ENCODE data around the gene PURA. TPM values are rescaled to one million over a fixed set of nuclear protein-coding genes. Genes with fewer than 3 reads are reported as not detected.

Gene PURA
- total and polyA plus RNA-seq, 2 of the 13 experiments (the other 11 are each of a cell fraction or from before 2014, with no cell fraction given), result 2.0 to 5.0 TPM

DNA sequence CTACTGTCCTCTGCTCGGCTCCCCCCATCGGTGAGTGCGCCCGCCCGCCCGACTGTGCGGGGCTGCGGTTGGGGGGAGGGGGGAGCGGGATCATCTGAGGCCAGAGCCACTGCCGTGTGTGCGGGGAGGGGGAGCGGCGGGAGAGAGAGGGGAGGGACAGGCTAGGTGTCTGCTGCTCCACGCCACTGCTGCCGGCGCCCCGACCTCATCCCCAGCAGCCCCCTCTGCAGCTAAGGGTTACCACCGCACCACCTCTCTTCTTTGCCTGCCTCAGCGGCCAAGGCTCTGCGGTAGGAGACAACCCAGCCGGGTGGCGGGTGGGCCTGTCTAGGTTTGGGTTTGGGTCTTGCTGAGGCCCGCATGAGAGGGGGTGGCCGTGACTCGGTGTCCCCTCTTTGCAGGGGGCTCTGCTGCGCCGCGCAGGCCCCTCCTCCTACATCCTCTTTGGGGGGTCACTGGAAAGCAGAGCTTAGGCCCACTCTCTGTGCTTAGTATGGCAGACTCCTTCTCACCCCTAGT is 670 bp upstream of the PURA start (continued):
- TF ChIP-seq, protein P1, sequence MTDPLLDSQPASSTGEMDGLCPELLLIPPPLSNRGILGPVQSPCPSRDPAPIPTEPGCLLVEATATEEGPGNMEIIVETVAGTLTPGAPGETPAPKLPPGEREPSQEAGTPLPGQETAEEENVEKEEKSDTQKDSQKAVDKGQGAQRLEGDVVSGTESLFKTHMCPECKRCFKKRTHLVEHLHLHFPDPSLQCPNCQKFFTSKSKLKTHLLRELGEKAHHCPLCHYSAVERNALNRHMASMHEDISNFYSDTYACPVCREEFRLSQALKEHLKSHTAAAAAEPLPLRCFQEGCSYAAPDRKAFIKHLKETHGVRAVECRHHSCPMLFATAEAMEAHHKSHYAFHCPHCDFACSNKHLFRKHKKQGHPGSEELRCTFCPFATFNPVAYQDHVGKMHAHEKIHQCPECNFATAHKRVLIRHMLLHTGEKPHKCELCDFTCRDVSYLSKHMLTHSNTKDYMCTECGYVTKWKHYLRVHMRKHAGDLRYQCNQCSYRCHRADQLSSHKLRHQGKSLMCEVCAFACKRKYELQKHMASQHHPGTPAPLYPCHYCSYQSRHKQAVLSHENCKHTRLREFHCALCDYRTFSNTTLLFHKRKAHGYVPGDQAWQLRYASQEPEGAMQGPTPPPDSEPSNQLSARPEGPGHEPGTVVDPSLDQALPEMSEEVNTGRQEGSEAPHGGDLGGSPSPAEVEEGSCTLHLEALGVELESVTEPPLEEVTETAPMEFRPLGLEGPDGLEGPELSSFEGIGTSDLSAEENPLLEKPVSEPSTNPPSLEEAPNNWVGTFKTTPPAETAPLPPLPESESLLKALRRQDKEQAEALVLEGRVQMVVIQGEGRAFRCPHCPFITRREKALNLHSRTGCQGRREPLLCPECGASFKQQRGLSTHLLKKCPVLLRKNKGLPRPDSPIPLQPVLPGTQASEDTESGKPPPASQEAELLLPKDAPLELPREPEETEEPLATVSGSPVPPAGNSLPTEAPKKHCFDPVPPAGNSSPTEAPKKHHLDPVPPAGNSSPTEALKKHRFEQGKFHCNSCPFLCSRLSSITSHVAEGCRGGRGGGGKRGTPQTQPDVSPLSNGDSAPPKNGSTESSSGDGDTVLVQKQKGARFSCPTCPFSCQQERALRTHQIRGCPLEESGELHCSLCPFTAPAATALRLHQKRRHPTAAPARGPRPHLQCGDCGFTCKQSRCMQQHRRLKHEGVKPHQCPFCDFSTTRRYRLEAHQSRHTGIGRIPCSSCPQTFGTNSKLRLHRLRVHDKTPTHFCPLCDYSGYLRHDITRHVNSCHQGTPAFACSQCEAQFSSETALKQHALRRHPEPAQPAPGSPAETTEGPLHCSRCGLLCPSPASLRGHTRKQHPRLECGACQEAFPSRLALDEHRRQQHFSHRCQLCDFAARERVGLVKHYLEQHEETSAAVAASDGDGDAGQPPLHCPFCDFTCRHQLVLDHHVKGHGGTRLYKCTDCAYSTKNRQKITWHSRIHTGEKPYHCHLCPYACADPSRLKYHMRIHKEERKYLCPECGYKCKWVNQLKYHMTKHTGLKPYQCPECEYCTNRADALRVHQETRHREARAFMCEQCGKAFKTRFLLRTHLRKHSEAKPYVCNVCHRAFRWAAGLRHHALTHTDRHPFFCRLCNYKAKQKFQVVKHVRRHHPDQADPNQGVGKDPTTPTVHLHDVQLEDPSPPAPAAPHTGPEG (CRISPR knock-in tag; IDR thresholded peaks at IDR 0.05), result peak; percentile 98

DNA sequence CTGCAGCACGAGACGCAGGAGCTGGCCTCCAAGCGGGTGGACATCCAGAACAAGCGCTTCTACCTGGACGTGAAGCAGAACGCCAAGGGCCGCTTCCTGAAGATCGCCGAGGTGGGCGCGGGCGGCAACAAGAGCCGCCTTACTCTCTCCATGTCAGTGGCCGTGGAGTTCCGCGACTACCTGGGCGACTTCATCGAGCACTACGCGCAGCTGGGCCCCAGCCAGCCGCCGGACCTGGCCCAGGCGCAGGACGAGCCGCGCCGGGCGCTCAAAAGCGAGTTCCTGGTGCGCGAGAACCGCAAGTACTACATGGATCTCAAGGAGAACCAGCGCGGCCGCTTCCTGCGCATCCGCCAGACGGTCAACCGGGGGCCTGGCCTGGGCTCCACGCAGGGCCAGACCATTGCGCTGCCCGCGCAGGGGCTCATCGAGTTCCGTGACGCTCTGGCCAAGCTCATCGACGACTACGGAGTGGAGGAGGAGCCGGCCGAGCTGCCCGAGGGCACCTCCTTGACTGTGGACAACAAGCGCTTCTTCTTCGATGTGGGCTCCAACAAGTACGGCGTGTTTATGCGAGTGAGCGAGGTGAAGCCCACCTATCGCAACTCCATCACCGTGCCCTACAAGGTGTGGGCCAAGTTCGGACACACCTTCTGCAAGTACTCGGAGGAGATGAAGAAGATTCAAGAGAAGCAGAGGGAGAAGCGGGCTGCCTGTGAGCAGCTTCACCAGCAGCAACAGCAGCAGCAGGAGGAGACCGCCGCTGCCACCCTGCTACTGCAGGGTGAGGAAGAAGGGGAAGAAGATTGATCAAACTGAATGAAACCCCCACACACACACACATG is 654 bp downstream of the PURA start:
- peak overlapping the region; percentile 86 for H3K9ac ChIP-seq (ENCODE audit: insufficient read depth, low read depth, low read length)
- BruUV-seq (replicated peaks), result no TSS peak
- H4K20me1 ChIP-seq (ENCODE audit: insufficient read depth, low read length), result peaks cover 28% of the 10 kb centered on the region
- H3K4me3 ChIP-seq (replicated peaks in 1 of 3; ENCODE audit: insufficient read depth in 1 of 3, low read depth in 2 of 3, low read length in 3 of 3), result peak overlapping the region; percentile 86 to 92 (median 89)
- peak overlapping the region; percentile 93 for H3K4me2 ChIP-seq (ENCODE audit: low read depth, low read length)
- peaks cover 79% of the 10 kb centered on the region for H3K79me2 ChIP-seq (ENCODE audit: insufficient read depth, low read length)
- WGBS (ENCODE audit: low lambda C conversion rate), result 7% methylated on average over 5 of the region's 65 CpGs
- in situ Hi-C loops (cut with HindIII; ENCODE audit: extremely low pct_ligation_motif_present, low pct_unique_long_range_greater_than_20kb), result no loop called here
- peak; percentile 45 for ATAC-seq
- intact Hi-C loops (cut with micrococcal nuclease; ENCODE audit: unreplicated experiment), result loop anchor here (5.0 kb wide), 1 partner anchor 37 kb away; no protein-coding TSS in a partner anchor
- no peak for FAIRE-seq
- H3K27me3 ChIP-seq (ENCODE audit: control insufficient read depth in 1 of 2, insufficient read depth in 2 of 2, low read length in 2 of 2), result no peaks in the 10 kb centered on the region; a peak in 1 of 5 replicates
- no peaks in the 10 kb centered on the region for H3K36me3 ChIP-seq (replicated peaks in 1 of 2; ENCODE audit: control insufficient read depth in 1 of 2, insufficient read depth in 2 of 2, low read length in 2 of 2)
- peaks cover 69% of the 10 kb centered on the region for H3K4me1 ChIP-seq (ENCODE audit: insufficient read depth, low read length)
- no peak overlapping the region for H2AFZ ChIP-seq (ENCODE audit: low read length)
- ChIA-PET POLR2A (interaction anchor here (0.6 to 1.8 kb wide), 5 partner anchors 8 to 222 kb away, joined by 3 to 6 read pairs (median 3); no protein-coding TSS in a partner anchor), CTCF (ENCODE audit: low intra/inter-chr PET ratio, low total read pairs) (interaction anchor here (1.2 kb wide), 1 partner anchor 41 kb away, joined by 4 read pairs; no protein-coding TSS in a partner anchor)
- peak overlapping the region; percentile 88 for H3K27ac ChIP-seq (ENCODE audit: extremely low read length, insufficient read depth, low read length)
- no peaks in the 10 kb centered on the region for H3K9me3 ChIP-seq (ENCODE audit: low read length)
- DNase-seq (ENCODE audit: low spot score), result no peak
- TF ChIP-seq PHF20 (CRISPR knock-in tag; IDR thresholded peaks at IDR 0.05), result 0 out of 2 replicates have a peak, but pooled peaks have one; percentile 1
- peak; percentile 80 for TF ChIP-seq RBM39 (IDR thresholded peaks at IDR 0.05; ENCODE audit: low read depth, low read length, poor library complexity, severe bottlenecking)
- no peak for TF ChIP-seq HDAC6 (IDR thresholded peaks at IDR 0.05; ENCODE audit: low read depth, low read length)
- no peak for TF ChIP-seq SRSF9 (IDR thresholded peaks at IDR 0.05; ENCODE audit: borderline replicate concordance, insufficient read depth, low read depth, low read length, poor library complexity, severe bottlenecking)
- TF ChIP-seq, protein P2, sequence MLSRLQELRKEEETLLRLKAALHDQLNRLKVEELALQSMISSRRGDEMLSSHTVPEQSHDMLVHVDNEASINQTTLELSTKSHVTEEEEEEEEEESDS (CRISPR knock-in tag; IDR thresholded peaks at IDR 0.05; ENCODE audit: borderline replicate concordance), result no peak
- TF ChIP-seq ASH2L (IDR thresholded peaks at IDR 0.05; ENCODE audit: insufficient read length, low read depth, low read length), result peak; percentile 63
- no peak for TF ChIP-seq SPEN (CRISPR knock-in tag; IDR thresholded peaks at IDR 0.05; ENCODE audit: low read depth)
- TF ChIP-seq PCBP1 (IDR thresholded peaks at IDR 0.05; ENCODE audit: borderline replicate concordance, low read depth, low read length), result no peak
- TF ChIP-seq CBX5 (CRISPR knock-in tag; IDR thresholded peaks at IDR 0.05; ENCODE audit: borderline replicate concordance), result no peak; the same call in 1 of the 2 replicates
- no peak for TF ChIP-seq ONECUT2 (CRISPR knock-in tag; IDR thresholded peaks at IDR 0.05)
- TF ChIP-seq HOXD1 (CRISPR knock-in tag; IDR thresholded peaks at IDR 0.05), result no peak
